ENCODE results near the gene P2RY12.

DNA sequence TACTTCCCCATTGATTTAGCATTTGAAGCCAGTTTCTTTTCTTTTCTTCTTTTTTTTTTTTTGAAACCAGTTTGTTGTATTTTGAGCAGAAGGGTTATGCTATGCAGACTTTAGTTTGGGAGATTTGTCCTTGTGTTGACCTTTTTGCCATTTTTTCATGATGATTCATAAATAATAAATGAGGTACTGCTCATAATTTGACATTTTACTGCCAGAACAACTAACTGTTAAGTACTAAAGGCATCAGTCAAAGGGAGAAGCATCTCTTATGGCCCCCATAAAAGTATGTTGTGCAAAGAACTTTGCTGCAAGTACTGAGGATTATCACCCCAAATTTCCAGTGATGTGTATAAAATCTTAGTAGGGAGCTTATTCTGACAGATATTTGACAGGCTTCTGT lies 66.2 kb downstream of the P2RY12 start:
- TF ChIP-seq, protein P1, sequence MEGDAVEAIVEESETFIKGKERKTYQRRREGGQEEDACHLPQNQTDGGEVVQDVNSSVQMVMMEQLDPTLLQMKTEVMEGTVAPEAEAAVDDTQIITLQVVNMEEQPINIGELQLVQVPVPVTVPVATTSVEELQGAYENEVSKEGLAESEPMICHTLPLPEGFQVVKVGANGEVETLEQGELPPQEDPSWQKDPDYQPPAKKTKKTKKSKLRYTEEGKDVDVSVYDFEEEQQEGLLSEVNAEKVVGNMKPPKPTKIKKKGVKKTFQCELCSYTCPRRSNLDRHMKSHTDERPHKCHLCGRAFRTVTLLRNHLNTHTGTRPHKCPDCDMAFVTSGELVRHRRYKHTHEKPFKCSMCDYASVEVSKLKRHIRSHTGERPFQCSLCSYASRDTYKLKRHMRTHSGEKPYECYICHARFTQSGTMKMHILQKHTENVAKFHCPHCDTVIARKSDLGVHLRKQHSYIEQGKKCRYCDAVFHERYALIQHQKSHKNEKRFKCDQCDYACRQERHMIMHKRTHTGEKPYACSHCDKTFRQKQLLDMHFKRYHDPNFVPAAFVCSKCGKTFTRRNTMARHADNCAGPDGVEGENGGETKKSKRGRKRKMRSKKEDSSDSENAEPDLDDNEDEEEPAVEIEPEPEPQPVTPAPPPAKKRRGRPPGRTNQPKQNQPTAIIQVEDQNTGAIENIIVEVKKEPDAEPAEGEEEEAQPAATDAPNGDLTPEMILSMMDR (conservative IDR thresholded peaks at IDR 0.05; ENCODE audit: low read depth, low read length) = no peak
- TF ChIP-seq POLR2A (IDR thresholded peaks at IDR 0.05; ENCODE audit: low read depth, low read length) (no peak), RCOR1 (IDR thresholded peaks at IDR 0.05; ENCODE audit: insufficient replicate concordance, low read length) (no peak), RFX5 (IDR thresholded peaks at IDR 0.05; ENCODE audit: low read depth, low read length) (no peak)
